ENCODE results near the gene PPP1R14D.
A peak's percentile ranks its signal among the peaks of the same experiment; 100 is the strongest.

DNA sequence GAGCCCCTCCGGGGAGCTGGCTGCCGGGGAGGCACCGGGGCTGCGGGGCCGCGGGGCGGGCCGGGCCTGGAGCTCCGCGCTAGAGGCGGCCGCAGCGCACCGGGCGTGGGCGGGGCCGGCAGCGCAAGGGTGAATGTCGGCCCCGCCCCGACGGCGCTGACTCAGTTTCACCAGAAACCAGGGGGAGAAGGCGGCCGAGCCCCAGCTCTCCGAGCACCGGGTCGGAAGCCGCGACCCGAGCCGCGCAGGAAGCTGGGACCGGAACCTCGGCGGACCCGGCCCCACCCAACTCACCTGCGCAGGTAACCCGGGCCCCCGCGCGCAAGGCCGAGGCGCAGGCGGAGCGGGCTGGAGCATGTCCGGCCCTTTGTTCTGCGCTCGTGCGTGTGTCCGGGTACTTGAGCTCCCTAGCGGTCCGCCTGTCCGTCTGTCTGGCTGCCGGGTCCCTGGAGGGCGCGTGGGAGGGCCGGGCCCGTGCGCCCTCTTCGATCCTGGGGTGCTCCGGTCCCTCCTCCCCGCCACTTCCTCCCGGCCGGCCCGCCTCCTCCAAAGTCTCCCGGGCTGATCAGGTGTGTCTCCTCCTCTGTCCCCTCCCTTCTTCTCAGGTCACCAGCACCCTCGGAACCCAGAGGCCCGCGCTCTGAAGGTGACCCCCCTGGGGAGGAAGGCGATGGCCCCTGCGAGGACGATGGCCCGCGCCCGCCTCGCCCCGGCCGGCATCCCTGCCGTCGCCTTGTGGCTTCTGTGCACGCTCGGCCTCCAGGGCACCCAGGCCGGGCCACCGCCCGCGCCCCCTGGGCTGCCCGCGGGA lies 15.6 kb upstream of the PPP1R14D start, which contains the start of gene SPINT1:
- TF ChIP-seq, protein P1, sequence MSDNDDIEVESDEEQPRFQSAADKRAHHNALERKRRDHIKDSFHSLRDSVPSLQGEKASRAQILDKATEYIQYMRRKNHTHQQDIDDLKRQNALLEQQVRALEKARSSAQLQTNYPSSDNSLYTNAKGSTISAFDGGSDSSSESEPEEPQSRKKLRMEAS (IDR thresholded peaks at IDR 0.05): peak; percentile 53; the same call in 1 of the 2 replicates
- TF ChIP-seq EGR1 (IDR thresholded peaks at IDR 0.05) (peak; percentile 67), FOXM1 (IDR thresholded peaks at IDR 0.05; ENCODE audit: borderline replicate concordance, low read depth) (no peak), EP300 (IDR thresholded peaks at IDR 0.05; ENCODE audit: borderline replicate concordance) (peak; percentile 21; the same call in 1 of the 2 replicates), RAD21 (IDR thresholded peaks at IDR 0.05; ENCODE audit: low read depth) (peak; percentile 4; the same call in 1 of the 2 replicates), NFIC (IDR thresholded peaks at IDR 0.05) (no peak), TAF1 (IDR thresholded peaks at IDR 0.05; ENCODE audit: low read depth) (peak; percentile 71), YY1 (IDR thresholded peaks at IDR 0.05; ENCODE audit: low read depth) (no peak), CREB1 (IDR thresholded peaks at IDR 0.05; ENCODE audit: low read depth) (no peak), TCF12 (IDR thresholded peaks at IDR 0.05; ENCODE audit: low read depth) (peak; percentile 56; the same call in 1 of the 2 replicates)
- TF ChIP-seq, protein P2, sequence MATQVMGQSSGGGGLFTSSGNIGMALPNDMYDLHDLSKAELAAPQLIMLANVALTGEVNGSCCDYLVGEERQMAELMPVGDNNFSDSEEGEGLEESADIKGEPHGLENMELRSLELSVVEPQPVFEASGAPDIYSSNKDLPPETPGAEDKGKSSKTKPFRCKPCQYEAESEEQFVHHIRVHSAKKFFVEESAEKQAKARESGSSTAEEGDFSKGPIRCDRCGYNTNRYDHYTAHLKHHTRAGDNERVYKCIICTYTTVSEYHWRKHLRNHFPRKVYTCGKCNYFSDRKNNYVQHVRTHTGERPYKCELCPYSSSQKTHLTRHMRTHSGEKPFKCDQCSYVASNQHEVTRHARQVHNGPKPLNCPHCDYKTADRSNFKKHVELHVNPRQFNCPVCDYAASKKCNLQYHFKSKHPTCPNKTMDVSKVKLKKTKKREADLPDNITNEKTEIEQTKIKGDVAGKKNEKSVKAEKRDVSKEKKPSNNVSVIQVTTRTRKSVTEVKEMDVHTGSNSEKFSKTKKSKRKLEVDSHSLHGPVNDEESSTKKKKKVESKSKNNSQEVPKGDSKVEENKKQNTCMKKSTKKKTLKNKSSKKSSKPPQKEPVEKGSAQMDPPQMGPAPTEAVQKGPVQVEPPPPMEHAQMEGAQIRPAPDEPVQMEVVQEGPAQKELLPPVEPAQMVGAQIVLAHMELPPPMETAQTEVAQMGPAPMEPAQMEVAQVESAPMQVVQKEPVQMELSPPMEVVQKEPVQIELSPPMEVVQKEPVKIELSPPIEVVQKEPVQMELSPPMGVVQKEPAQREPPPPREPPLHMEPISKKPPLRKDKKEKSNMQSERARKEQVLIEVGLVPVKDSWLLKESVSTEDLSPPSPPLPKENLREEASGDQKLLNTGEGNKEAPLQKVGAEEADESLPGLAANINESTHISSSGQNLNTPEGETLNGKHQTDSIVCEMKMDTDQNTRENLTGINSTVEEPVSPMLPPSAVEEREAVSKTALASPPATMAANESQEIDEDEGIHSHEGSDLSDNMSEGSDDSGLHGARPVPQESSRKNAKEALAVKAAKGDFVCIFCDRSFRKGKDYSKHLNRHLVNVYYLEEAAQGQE (IDR thresholded peaks at IDR 0.05; ENCODE audit: low read depth): no peak; the same call in 1 of the 2 replicates

Data from Ishikawa (cell line).